Measurements from ENCODE around the gene OST4. TPM values are rescaled to one million over a fixed set of nuclear protein-coding genes. Genes with fewer than 3 reads are reported as not detected.

Gene OST4
- total RNA-seq, 1 donor from 2014 or later = 478 TPM

GRCh38 chr2:27089111-27089954, 17.9 kb upstream of the OST4 start:
- TF ChIP-seq, protein P1, sequence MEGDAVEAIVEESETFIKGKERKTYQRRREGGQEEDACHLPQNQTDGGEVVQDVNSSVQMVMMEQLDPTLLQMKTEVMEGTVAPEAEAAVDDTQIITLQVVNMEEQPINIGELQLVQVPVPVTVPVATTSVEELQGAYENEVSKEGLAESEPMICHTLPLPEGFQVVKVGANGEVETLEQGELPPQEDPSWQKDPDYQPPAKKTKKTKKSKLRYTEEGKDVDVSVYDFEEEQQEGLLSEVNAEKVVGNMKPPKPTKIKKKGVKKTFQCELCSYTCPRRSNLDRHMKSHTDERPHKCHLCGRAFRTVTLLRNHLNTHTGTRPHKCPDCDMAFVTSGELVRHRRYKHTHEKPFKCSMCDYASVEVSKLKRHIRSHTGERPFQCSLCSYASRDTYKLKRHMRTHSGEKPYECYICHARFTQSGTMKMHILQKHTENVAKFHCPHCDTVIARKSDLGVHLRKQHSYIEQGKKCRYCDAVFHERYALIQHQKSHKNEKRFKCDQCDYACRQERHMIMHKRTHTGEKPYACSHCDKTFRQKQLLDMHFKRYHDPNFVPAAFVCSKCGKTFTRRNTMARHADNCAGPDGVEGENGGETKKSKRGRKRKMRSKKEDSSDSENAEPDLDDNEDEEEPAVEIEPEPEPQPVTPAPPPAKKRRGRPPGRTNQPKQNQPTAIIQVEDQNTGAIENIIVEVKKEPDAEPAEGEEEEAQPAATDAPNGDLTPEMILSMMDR (IDR thresholded peaks at IDR 0.05) = no peak
- H3K9me3 Mint-ChIP-seq (ENCODE audit: low read depth) = no peaks in the 10 kb centered on the region
- no peak for DNase-seq (ENCODE audit: low spot score)

DNA sequence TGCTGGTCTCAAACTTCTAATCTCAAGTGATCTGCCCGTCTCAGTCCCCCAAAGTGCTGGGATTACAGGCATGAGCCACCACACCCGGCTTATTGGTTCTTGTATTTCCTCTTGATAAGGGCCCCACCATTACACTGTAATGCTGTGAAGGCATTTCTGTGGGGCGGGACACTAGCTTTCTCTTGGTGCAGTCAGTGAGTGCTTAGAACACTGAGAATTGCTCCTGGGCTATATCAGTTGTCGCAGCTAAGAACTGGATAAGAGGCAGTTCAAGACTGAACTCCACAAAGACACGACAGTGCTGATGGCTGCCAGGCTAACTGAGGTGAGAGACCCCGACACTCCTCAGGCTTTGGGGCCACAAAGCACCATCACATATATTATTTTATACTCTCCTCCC, 17.2 kb upstream of the OST4 start:
- no peak for DNase-seq (ENCODE audit: low spot score)

More at GRCh38 chr2:27089111-27089954, 17.9 kb upstream of the OST4 start:
- Mint-ChIP-seq H3K4me3 (ENCODE audit: unreplicated experiment) (no peak overlapping the region), H3K27ac (ENCODE audit: unreplicated experiment) (no peak overlapping the region), H3K36me3 (ENCODE audit: low read depth) (no peaks in the 10 kb centered on the region), H3K27me3 (ENCODE audit: low read depth) (no peaks in the 10 kb centered on the region), H3K4me1 (ENCODE audit: low read depth) (peaks cover 14% of the 10 kb centered on the region)

DNA sequence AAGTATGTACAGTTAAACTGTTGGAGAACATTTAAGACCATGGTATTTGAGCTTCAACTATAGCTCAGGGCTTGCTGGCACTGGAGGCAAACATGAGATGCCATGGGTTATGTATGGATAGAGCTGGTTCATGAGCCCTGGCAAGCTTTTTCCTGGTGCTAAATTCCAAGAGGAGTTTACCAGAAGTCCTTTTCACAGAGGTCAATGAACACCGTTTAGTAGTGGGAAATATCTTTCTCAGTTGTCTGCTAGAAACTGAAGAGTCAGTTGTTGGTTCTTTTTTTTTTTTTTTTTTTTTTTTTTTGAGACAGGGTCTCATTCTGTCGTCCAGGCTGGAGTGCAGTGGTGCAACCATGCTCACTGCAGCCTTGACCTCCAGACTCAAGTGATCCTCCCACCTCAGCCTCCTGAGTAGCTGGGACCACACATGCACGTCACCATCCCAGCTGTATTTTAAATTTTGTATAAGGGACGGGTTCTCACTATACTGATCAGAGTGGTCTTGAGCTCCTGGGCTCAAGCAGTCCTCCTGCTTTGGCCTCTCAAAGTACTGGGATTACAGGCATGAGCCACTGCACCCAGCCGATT, 16.5 kb upstream of the OST4 start:
- H3K27ac Mint-ChIP-seq (ENCODE audit: unreplicated experiment) = no peak overlapping the region
- TF ChIP-seq, protein P1 (IDR thresholded peaks at IDR 0.05) = no peak
- H3K4me1 Mint-ChIP-seq (ENCODE audit: low read depth) = peaks cover 14% of the 10 kb centered on the region
- H3K4me3 Mint-ChIP-seq (ENCODE audit: unreplicated experiment) = no peak overlapping the region
- H3K27me3 Mint-ChIP-seq (ENCODE audit: low read depth) = no peaks in the 10 kb centered on the region
- H3K36me3 Mint-ChIP-seq (ENCODE audit: low read depth) = no peaks in the 10 kb centered on the region
- DNase-seq (ENCODE audit: low spot score) = no peak
- H3K9me3 Mint-ChIP-seq (ENCODE audit: low read depth) = no peaks in the 10 kb centered on the region

More for the DNA sequence above, 17.2 kb upstream of the OST4 start:
- TF ChIP-seq, protein P1 (IDR thresholded peaks at IDR 0.05) = no peak
- peaks cover 14% of the 10 kb centered on the region for H3K4me1 Mint-ChIP-seq (ENCODE audit: low read depth)
- no peaks in the 10 kb centered on the region for H3K27me3 Mint-ChIP-seq (ENCODE audit: low read depth)
- no peak overlapping the region for H3K27ac Mint-ChIP-seq (ENCODE audit: unreplicated experiment)
- no peaks in the 10 kb centered on the region for H3K36me3 Mint-ChIP-seq (ENCODE audit: low read depth)
- no peak overlapping the region for H3K4me3 Mint-ChIP-seq (ENCODE audit: unreplicated experiment)
- no peaks in the 10 kb centered on the region for H3K9me3 Mint-ChIP-seq (ENCODE audit: low read depth)

GRCh38 chr2:27086724-27087593, 15.5 kb upstream of the OST4 start, which contains the start of gene KHK:
KHK (plus strand) TSS chr2:27086772; CDS start chr2:27087260, 488 bp downstream.
- DNase-seq (ENCODE audit: low spot score) = no peak
- peak within 1 kb of the TSS; percentile 73 for H3K4me3 Mint-ChIP-seq (ENCODE audit: unreplicated experiment)
- H3K9me3 Mint-ChIP-seq (ENCODE audit: low read depth) = no peaks in the 10 kb centered on the region
- H3K4me1 Mint-ChIP-seq (ENCODE audit: low read depth) = peaks cover 14% of the 10 kb centered on the region
- H3K27ac Mint-ChIP-seq (ENCODE audit: unreplicated experiment) = peak within 1 kb of the TSS; percentile 92
- H3K36me3 Mint-ChIP-seq (ENCODE audit: low read depth) = no peaks in the 10 kb centered on the region
- TF ChIP-seq, protein P1 (IDR thresholded peaks at IDR 0.05) = peak; percentile 54
- H3K27me3 Mint-ChIP-seq (ENCODE audit: low read depth) = no peaks in the 10 kb centered on the region
